K562 (cell line): ENCODE data around the gene MRLN. TPM values are rescaled to one million over a fixed set of nuclear protein-coding genes. Genes with fewer than 3 reads are reported as not detected.

ENCODE experiments used
- ATAC-seq: fragments of 200-7000 bp; cut with Tn5 transposase; 3 replicates; pipeline ENCODE4 v1.9.1; 2020; ENCODE audit warnings: moderate library complexity
- BruUV-seq: library from RNA; stranded (reverse); fragments of 400-500 nt; replicated peaks from 2 replicates; lab custom pipeline; 2021; lab: Mats Ljungman, UMichigan
- CTCF ChIA-PET: fragments of 300-600 bp; formaldehyde crosslinking; extraction: SDS; loops from one replicate; lab custom pipeline; 2021; ENCODE audit warnings: low intra/inter-chr PET ratio; lab: Yijun Ruan, JAX
- POLR2A ChIA-PET: fragments of 300-600, 350-650 bp; sonication (Branson Sonifier 250); formaldehyde crosslinking; extraction: SDS; loops from one replicate; lab custom pipeline; 2021; ENCODE audit warnings: antibody characterized with exemption, inconsistent platforms; lab: Yijun Ruan, JAX
- DNase-seq, 4 experiments: peaks; one replicate each; pipeline versions ENCODE4 v3.0.0 to v3.0.0-alpha.2; 2011 to 2018; ENCODE audit warnings: low spot score in 3 of 4, mixed read lengths in 3 of 4; ENCODE audit errors: extremely low read depth in 1 of 4
- FAIRE-seq: peaks from 2 replicates; lab custom pipeline; 2011; peaks lifted over from hg19 to GRCh38; lab: Jason Lieb, UNC
- H2AFZ ChIP-seq: 2 replicates; pipeline ENCODE4 v1.6.0; 2011; ENCODE audit warnings: low read depth, low read length, control low read depth, inconsistent platforms
- H3K27ac ChIP-seq: fragments of 200-600 bp; 3 replicates; pipeline ENCODE4 v1.8.0; 2011; ENCODE audit warnings: low read depth, mild to moderate bottlenecking, control low read depth, inconsistent platforms, low read length, moderate library complexity, mixed read lengths; ENCODE audit errors: extremely low read depth
- H3K27me3 ChIP-seq, 2 experiments: fragments of 300-600 bp in 1 of 2; 2 replicates in 1 of 2; 3 replicates in 1 of 2; pipeline versions ENCODE4 v1.6.0 to v1.8.0; 2011; ENCODE audit warnings: inconsistent platforms in 2 of 2, low read length in 2 of 2, mild to moderate bottlenecking in 1 of 2, mixed read lengths in 1 of 2, moderate library complexity in 1 of 2; ENCODE audit not compliant: control insufficient read depth in 2 of 2, insufficient read depth in 2 of 2
- H3K36me3 ChIP-seq: fragments of 300-600 bp; 3 replicates; pipeline ENCODE4 v1.8.0; 2011; ENCODE audit warnings: mild to moderate bottlenecking, low read length, inconsistent platforms; ENCODE audit not compliant: control insufficient read depth, insufficient read depth
- H3K4me1 ChIP-seq, 2 experiments: fragments of 200-600 bp in 1 of 2; replicated peaks in 1 of 2; 2 replicates in 1 of 2; 3 replicates in 1 of 2; pipeline versions ENCODE4 v1.5.1 to v1.8.0; 2011; ENCODE audit warnings: inconsistent platforms in 2 of 2, low read length in 2 of 2, mild to moderate bottlenecking in 1 of 2, mixed read lengths in 1 of 2, moderate library complexity in 1 of 2; ENCODE audit not compliant: control insufficient read depth in 2 of 2, insufficient read depth in 2 of 2
- H3K4me2 ChIP-seq: 2 replicates; pipeline ENCODE4 v1.6.1; 2011; ENCODE audit warnings: low read length, control low read depth, inconsistent platforms, mixed read lengths; ENCODE audit not compliant: insufficient read depth
- H3K4me3 ChIP-seq: fragments of 200-600 bp; sonication (generic), shearing (Covaris generic); 2 replicates; pipeline ENCODE4 v1.5.1; 2016; ENCODE audit warnings: control low read depth, inconsistent platforms
- H3K79me2 ChIP-seq: fragments of 200-600 bp; 3 replicates; pipeline ENCODE4 v1.8.0; 2011; ENCODE audit warnings: low read length, inconsistent platforms; ENCODE audit not compliant: control insufficient read depth, insufficient read depth
- H3K9ac ChIP-seq, 2 experiments: 2 replicates each; pipeline versions ENCODE4 v1.6.0 to v1.6.1; 2011; ENCODE audit warnings: low read depth in 2 of 2, low read length in 2 of 2, control low read depth in 1 of 2, inconsistent platforms in 1 of 2, mild to moderate bottlenecking in 1 of 2, mixed read lengths in 1 of 2; ENCODE audit not compliant: insufficient read depth in 1 of 2
- H3K9me1 ChIP-seq: one replicate; pipeline ENCODE4 v1.6.0; 2011; ENCODE audit warnings: inconsistent platforms, mild to moderate bottlenecking, low read length, moderate library complexity; ENCODE audit not compliant: control insufficient read depth, insufficient read depth
- H3K9me3 ChIP-seq: replicated peaks from 2 replicates; pipeline ENCODE4 v1.5.1; 2011; ENCODE audit warnings: low read depth, low read length, inconsistent platforms; ENCODE audit not compliant: control insufficient read depth, insufficient read depth
- H4K20me1 ChIP-seq: replicated peaks from 2 replicates; pipeline ENCODE4 v1.6.1; 2011; ENCODE audit warnings: low read length, inconsistent platforms, mixed read lengths; ENCODE audit not compliant: control insufficient read depth, insufficient read depth
- ATF2 ChIP-seq: sonication (generic); formaldehyde crosslinking; IDR thresholded peaks from 2 replicates; pipeline ENCODE4 v1.8.1; 2022; ENCODE audit warnings: missing genetic modification reagents
- KDM2B ChIP-seq: fragments of 250-450 bp; sonication (Bioruptor Pico); IDR thresholded peaks from 2 replicates; pipeline ENCODE4 v1.8.0; 2021; ENCODE audit warnings: mild to moderate bottlenecking, moderate library complexity
- PHB ChIP-seq: fragments of 250-450 bp; sonication (Bioruptor Pico); IDR thresholded peaks from 2 replicates; pipeline ENCODE4 v1.5.0; 2021
- ZKSCAN8 ChIP-seq: fragments of 200-800 bp; sonication (Bioruptor generic); IDR thresholded peaks from 2 replicates; pipeline ENCODE4 v1.6.1; 2016; ENCODE audit warnings: missing genetic modification characterization, missing compliant biosample characterization
- WGBS: fragments of 100-300 bp; shearing (Covaris generic); methylation state at CpG from one replicate; pipeline ENCODE4 v1.1.6; 2016; ENCODE audit warnings: low coverage, mixed read lengths; ENCODE audit not compliant: insufficient coverage; ENCODE audit errors: missing lambda C conversion rate; 5-methylcytosine and 5-hydroxymethylcytosine counted together
- in situ Hi-C: fragments of 300-500 bp; cut with MboI; formaldehyde crosslinking; loops from 4 replicates; pipeline ENCODE4 v1.15.0; 2018; ENCODE audit warnings: inconsistent platforms, mixed read lengths
- intact Hi-C: fragments of 100-400 bp; cut with micrococcal nuclease; formaldehyde crosslinking; loops from 2 replicates; pipeline ENCODE4 v1.14.2; 2022
- polyA plus RNA-seq, 8 experiments: library from polyadenylated mRNA; depleted of rRNA in 4 of 8; stranded (reverse) in 5 of 8; unstranded in 3 of 8; fragments of >200 nt; fragmentation: Nextera tagmentation in 2 of 8; fragmentation: Illumina TruSeq in 1 of 8; extraction: Ambion mirVana in 2 of 8; extraction: Trizol in 1 of 8; gene quantifications; 2 replicates each; pipeline versions ENCODE4 v1.2.1 to v1.2.3, GENCODE V29; 2011 to 2014; ENCODE audit warnings: inconsistent platforms in 1 of 8, missing spikeins in 1 of 8
- total RNA-seq, 7 experiments: library from RNA; depleted of rRNA in 6 of 7; stranded (reverse); fragments of >200 nt in 6 of 7; fragmentation: Illumina TruSeq in 2 of 7; extraction: Trizol in 2 of 7; gene quantifications; 2 replicates each; pipeline versions ENCODE4 v1.2.1 to v1.2.3, GENCODE V29; 2011 to 2021; ENCODE audit warnings: low replicate concordance in 1 of 7
- TF ChIP-seq, protein P1 (sequence below): fragments of 250-450 bp; sonication (Bioruptor Pico); IDR thresholded peaks from 2 replicates; pipeline ENCODE4 v1.5.0; 2021; ENCODE audit warnings: mild to moderate bottlenecking, borderline replicate concordance

The MRLN gene
- total and polyA plus RNA-seq, 9 of the 15 experiments (the other 6 are each of a cell fraction or from before 2014, with no cell fraction given) = 0.07 to 0.13 TPM; not detected in 7

GRCh38 chr10:59779756-59780533, 26.7 kb upstream of the MRLN start:
- no TSS peak for BruUV-seq
- Histone ChIP-seq H2AFZ (no peak overlapping the region), H3K9me3 (no peaks in the 10 kb centered on the region), H3K9ac (no peak overlapping the region), H4K20me1 (no peaks in the 10 kb centered on the region), H3K4me3 (no peak overlapping the region), H3K79me2 (no peaks in the 10 kb centered on the region), H3K4me2 (no peak overlapping the region), H3K4me1 (no peaks in the 10 kb centered on the region), H3K27me3 (no peaks in the 10 kb centered on the region), H3K36me3 (no peaks in the 10 kb centered on the region), H3K9me1 (no peaks in the 10 kb centered on the region), H3K27ac (no peak overlapping the region)
- TF ChIP-seq, protein P1, sequence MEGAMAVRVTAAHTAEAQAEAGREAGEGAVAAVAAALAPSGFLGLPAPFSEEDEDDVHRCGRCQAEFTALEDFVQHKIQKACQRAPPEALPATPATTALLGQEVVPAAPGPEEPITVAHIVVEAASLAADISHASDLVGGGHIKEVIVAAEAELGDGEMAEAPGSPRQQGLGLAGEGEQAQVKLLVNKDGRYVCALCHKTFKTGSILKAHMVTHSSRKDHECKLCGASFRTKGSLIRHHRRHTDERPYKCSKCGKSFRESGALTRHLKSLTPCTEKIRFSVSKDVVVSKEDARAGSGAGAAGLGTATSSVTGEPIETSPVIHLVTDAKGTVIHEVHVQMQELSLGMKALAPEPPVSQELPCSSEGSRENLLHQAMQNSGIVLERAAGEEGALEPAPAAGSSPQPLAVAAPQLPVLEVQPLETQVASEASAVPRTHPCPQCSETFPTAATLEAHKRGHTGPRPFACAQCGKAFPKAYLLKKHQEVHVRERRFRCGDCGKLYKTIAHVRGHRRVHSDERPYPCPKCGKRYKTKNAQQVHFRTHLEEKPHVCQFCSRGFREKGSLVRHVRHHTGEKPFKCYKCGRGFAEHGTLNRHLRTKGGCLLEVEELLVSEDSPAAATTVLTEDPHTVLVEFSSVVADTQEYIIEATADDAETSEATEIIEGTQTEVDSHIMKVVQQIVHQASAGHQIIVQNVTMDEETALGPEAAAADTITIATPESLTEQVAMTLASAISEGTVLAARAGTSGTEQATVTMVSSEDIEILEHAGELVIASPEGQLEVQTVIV = no peak
- TF ChIP-seq PHB (CRISPR knock-in tag) (no peak), ATF2 (CRISPR knock-in tag) (no peak), ZKSCAN8 (CRISPR knock-in tag) (no peak), KDM2B (CRISPR knock-in tag) (no peak)
- FAIRE-seq (no peak), DNase-seq (no peak), ATAC-seq (peak; percentile 21; the same call in 1 of the 3 replicates)
- intact Hi-C loops (no loop called here), in situ Hi-C loops (no loop called here)
- POLR2A ChIA-PET = interaction anchor here (0.9 to 1.0 kb wide), 2 partner anchors 10 to 19 kb away, joined by 3 to 5 read pairs; no protein-coding TSS in a partner anchor
- 6% methylated on average over 6 of the region's 6 CpGs for WGBS
- CTCF ChIA-PET = no interaction called here
